T47D (cell line): Measurements from ENCODE around the gene MARCHF2.
A peak's percentile ranks its signal among the peaks of the same experiment; 100 is the strongest.

Experiments
- DNase-seq, 2 experiments: peaks; one replicate each; pipeline versions ENCODE4 v3.0.0 to v3.0.0-alpha.2; 2011 to 2012; ENCODE audit warnings: low read depth in 1 of 2, low spot score in 1 of 2
- JUND ChIP-seq: IDR thresholded peaks from 2 replicates; pipeline ENCODE4 v1.6.1; 2012; ENCODE audit warnings: low read depth
- in situ Hi-C: cut with HindIII; loops from 2 replicates; pipeline ENCODE4 v1.10.0; 2016; ENCODE audit warnings: low sequenced_read_pairs, low pct_unique_long_range_greater_than_20kb

MARCHF2 gene

DNA sequence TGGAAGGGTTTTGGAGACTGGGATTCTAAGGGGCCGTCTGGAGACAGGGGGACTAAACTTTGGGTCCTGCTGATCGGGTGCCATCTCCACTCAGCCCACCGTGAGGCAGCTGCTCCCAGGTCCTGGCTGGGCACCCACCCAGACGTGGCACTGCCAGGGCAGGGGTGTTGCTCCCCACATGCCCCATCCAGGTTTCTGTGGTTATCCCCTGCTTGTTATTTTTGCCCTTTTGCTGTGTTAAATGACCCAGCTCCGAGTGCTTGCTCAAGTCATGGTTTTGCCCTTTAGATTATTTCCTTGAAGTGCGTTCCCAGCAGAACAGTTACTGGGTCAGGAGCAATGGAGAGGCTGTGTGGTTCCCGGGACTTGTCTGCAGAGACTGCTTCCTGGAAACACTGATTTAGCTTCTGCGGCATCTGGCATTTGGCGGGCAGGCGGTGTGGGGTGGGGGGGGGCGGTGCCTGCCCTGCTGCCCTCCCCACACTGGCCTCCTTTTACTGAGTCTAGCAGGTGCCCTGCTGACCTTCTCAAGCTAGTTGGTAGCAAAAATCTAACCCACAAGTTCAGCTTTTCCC, 21.0 kb upstream of the MARCHF2 start:
- DNase-seq = no peak
- in situ Hi-C loops = no loop called here
- no peak for TF ChIP-seq JUND

DNA sequence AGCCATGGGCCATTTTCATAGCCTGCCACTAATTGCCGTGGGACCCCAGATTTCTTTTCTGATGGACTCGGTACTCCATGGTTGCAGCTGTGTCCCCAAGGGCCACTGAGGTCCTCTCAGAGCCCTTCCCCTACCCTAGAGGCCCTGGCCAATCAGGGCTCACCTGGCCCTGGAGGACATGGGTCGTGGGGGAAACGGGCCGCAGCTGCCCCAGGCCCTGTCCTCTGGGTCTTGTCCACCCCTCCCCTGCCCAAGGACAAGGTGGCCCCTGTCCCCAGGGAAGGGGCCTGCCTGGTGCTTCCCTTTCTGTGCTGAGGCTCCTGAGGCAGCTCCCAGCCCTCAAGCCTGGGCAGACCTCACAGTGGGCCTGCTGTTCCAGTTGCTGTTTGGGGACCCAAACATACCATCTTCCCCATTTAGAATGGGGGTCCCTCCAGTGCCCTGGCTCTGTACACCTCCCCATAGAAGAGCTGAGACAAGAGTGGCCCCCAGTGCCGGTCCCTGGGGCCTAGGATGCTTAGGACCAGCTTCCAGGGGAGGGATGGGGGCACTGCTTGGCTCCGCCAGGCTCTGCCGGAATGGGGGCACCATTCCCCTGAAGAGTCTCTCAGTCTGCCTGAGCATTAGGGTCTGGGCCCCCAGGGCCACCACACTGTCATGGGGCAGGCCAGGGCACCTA, 19.8 kb upstream of the MARCHF2 start:
- no peak for DNase-seq
- no peak for TF ChIP-seq JUND
- in situ Hi-C loops = no loop called here

DNA sequence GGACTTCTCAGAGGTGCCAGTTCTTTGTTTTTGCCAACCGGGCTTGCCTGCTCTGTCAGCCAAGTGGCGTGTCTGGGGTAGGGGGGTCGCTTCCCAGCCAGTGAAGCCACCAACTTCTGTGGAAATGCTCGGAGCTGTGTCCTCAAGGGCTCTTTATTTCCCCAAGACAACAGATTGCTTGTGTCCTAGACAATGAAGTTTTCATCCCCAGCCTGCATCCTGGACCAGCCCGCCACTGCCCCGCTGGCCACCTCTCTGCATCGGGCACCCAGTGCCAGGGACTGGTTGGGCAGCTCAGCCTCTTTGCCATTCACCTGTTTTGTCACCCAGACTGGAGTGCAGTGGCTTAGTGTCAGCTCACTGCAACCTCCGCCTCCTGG, 19.2 kb upstream of the MARCHF2 start:
- in situ Hi-C loops = no loop called here

GRCh38 chr19:8395621-8396082, 17.5 kb upstream of the MARCHF2 start:
- no peak for DNase-seq
- in situ Hi-C loops = no loop called here
- no peak for TF ChIP-seq JUND

More for the DNA sequence above, 19.2 kb upstream of the MARCHF2 start:
- DNase-seq = no peak
- no peak for TF ChIP-seq JUND

GRCh38 chr19:8396185-8396562, 16.9 kb upstream of the MARCHF2 start:
- peak in 1 of 2 experiments; percentile 93 for DNase-seq
- TF ChIP-seq JUND = no peak
- in situ Hi-C loops = no loop called here

DNA sequence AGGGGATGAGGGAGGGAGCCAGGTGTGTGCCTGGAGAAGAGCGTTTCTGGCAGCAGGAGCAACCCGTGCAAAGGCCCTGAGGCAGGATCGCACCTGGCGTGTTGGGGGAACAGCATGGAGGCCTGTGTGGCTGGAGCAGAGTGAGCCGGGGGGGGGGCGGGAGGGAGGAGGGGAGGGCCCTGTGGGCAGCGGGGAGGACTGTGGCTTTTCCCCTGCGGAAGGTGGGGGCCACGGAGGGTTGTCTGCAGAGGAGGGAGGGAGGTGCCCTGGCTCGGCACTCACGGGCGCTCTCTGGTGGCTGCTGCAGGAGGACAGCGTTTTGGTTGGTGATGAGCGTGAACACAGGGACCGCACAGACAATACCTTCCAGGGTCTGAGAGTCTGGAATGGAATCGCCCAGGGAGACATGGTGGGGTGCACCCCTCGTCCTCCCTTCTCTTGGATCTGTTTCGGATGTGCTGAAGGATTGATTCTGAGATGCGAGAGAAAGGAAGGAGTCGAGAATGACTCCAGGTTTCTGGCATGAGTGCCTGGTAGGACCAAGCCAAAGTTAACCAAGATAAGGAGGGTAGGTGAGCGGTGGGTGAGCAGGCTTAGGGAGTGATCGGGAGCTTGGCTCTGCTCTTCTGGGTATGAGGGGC, 16.4 kb upstream of the MARCHF2 start:
- in situ Hi-C loops = no loop called here
- DNase-seq = peak; percentile 44 to 92
- TF ChIP-seq JUND = no peak

DNA sequence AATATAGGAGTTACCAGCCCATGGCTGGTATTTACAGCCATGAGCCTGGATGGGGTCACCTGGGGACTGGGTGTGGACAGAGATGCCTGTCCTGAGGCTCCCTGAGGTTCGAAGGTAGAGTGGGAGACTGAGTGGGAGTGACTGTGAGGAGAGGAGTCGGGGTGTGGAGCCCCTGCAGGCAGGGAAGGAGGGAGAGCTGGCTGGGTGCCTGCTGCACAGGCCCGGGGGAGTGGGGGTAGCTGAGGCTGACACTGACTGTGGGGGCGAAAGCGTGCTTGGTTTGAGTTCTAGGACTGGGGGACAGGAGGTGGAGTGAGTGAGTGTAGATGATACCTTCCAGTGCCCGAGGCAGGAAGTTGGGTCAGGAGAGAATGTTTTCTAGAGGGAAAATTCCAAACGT, 15.8 kb upstream of the MARCHF2 start:
- DNase-seq = no peak
- in situ Hi-C loops = no loop called here
- TF ChIP-seq JUND = no peak

DNA sequence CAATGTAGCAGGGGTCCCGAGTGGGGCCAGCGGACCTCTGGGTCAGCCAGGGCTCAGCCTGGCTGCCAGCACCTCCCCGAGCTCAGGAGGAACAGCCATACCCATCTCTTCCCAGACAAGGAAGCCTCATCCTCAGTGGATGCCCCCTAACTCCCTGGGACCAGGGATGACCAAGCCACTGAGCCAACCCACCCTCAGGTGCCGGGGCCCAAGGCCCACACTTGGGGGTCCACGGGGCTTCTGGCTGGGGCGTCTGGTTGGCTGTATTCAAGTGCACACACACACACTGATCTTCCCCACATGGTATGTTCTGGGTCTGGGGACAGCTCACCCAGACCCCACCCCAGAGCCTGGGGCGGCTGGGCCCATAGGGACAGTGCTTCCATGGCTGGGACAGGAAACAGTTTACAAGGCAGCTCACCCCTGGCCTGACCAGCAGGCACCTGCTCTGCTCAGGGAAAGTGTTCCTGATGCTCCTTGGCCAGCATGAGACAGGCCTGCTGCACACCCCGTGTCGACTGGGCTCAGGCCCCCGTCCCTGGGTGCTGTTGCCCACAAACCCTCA, 15.3 kb upstream of the MARCHF2 start:
- in situ Hi-C loops = no loop called here
- no peak for TF ChIP-seq JUND
- no peak for DNase-seq

GRCh38 chr19:8398311-8398771, 14.8 kb upstream of the MARCHF2 start:
- in situ Hi-C loops = no loop called here
- no peak for TF ChIP-seq JUND
- no peak for DNase-seq

DNA sequence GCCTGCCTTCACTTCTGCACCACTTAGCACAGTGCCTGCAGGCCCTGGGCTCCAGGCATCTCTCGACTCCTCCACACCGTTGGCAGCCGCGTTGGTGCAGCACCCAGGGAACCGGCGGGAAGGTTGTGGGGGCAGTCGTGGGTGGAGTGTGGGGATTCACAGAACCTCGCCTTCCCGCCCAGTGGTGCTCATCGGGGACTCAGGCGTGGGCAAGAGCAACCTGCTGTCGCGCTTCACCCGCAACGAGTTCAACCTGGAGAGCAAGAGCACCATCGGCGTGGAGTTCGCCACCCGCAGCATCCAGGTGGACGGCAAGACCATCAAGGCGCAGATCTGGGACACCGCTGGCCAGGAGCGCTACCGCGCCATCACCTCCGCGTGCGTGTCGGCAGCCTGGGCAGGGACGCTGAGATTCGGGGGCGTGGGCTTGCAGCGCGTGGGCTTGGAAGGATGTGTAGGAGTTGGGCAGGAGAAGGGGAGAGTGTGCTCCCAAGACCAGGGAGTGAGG, 13.4 kb upstream of the MARCHF2 start:
- in situ Hi-C loops = no loop called here
- no peak for DNase-seq
- no peak for TF ChIP-seq JUND

- in situ Hi-C loops = no loop called here
- TF ChIP-seq JUND = no peak
- DNase-seq = no peak
Observed at GRCh38 chr19:8401981-8402411, 11.1 kb upstream of the MARCHF2 start.

GRCh38 chr19:8403098-8403819, 9.8 kb upstream of the MARCHF2 start:
- in situ Hi-C loops = no loop called here
- TF ChIP-seq JUND = no peak
- no peak for DNase-seq

GRCh38 chr19:8403820-8404109, 9.3 kb upstream of the MARCHF2 start:
- in situ Hi-C loops = no loop called here
- TF ChIP-seq JUND = no peak
- DNase-seq = no peak
